Transverse colon (tissue), 4 donors: ENCODE measurements around the gene DNLZ.
"Not testable (repeated sequence)": the region's sequence is repeated elsewhere in the genome, so short reads cannot be mapped to it uniquely, and the experiment has no call there.

Experiments
- EP300 ChIP-seq: sonication (generic); formaldehyde crosslinking; IDR thresholded peaks from one replicate; pipeline ENCODE4 v1.6.1; 2017; ENCODE audit warnings: antibody characterized with exemption, low read depth
- POLR2A ChIP-seq: fragments of 450-650 bp; IDR thresholded peaks from one replicate; pipeline ENCODE4 v1.6.1; 2016; ENCODE audit warnings: antibody characterized with exemption, mild to moderate bottlenecking, moderate library complexity
- POLR2AphosphoS5 ChIP-seq, 3 donors: sonication (generic); formaldehyde crosslinking; IDR thresholded peaks; one replicate each; pipeline ENCODE4 v1.6.1; 2016; ENCODE audit warnings: antibody characterized with exemption in 3 of 3
- TF ChIP-seq, protein P1 (sequence below), 5 experiments: fragments of 200-600 bp in 3 of 5; fragments of 450-650 bp in 2 of 5; sonication (generic) in 3 of 5; IDR thresholded peaks; 1 replicate in 2 of 5; 2 replicates in 3 of 5; pipeline ENCODE4 v1.5.1; 2016 to 2017; ENCODE audit warnings: antibody characterized with exemption in 5 of 5, inconsistent platforms in 3 of 5, mild to moderate bottlenecking in 2 of 5, moderate library complexity in 1 of 5

DNA sequence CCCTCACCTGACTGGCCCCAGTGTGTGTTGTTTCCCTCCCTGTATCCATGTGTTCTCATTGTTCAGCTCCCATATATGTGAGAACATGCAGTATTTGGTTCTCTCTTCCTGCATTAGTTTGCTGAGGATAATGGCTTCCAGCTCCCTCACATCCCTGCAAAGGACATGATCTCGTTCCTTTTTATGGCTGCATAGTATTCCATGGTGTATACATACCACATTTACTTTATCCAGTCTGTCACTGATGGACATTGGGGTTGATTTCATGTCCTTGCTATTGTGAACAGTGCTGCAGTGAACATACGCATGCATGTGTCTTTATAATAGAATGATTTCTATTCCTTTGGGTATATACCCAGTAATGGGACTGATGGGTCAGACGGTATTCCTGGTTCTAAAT is 43.6 kb downstream of the DNLZ start:
- not testable (repeated sequence) for TF ChIP-seq POLR2AphosphoS5 (IDR thresholded peaks at IDR 0.05); EP300; POLR2A
- TF ChIP-seq, protein P1, sequence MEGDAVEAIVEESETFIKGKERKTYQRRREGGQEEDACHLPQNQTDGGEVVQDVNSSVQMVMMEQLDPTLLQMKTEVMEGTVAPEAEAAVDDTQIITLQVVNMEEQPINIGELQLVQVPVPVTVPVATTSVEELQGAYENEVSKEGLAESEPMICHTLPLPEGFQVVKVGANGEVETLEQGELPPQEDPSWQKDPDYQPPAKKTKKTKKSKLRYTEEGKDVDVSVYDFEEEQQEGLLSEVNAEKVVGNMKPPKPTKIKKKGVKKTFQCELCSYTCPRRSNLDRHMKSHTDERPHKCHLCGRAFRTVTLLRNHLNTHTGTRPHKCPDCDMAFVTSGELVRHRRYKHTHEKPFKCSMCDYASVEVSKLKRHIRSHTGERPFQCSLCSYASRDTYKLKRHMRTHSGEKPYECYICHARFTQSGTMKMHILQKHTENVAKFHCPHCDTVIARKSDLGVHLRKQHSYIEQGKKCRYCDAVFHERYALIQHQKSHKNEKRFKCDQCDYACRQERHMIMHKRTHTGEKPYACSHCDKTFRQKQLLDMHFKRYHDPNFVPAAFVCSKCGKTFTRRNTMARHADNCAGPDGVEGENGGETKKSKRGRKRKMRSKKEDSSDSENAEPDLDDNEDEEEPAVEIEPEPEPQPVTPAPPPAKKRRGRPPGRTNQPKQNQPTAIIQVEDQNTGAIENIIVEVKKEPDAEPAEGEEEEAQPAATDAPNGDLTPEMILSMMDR (IDR thresholded peaks at IDR 0.05), result not testable (repeated sequence)
